H1 (cell line): Measurements from ENCODE around the gene UGT1A9. TPM values are rescaled to one million over a fixed set of nuclear protein-coding genes. Genes with fewer than 3 reads are reported as not detected.

Experiments used
- CTCF ChIA-PET: fragments of 300-600 bp; sonication (Branson Sonifier 250); formaldehyde crosslinking; loops from one replicate; lab custom pipeline; 2021; ENCODE audit not compliant: partially characterized antibody; lab: Charles Lee
- POLR2A ChIA-PET: fragments of 300-600 bp; sonication (Branson Sonifier 250); formaldehyde crosslinking; loops from one replicate; lab custom pipeline; 2021; ENCODE audit warnings: inconsistent platforms; ENCODE audit not compliant: partially characterized antibody; lab: Charles Lee
- DNase-seq, 2 experiments: peaks; one replicate each; pipeline versions ENCODE4 v3.0.0 to v3.0.0-alpha.2; 2010 to 2022; ENCODE audit warnings: low spot score in 2 of 2, low read depth in 1 of 2, mixed read lengths in 1 of 2
- FAIRE-seq: peaks from 2 replicates; lab custom pipeline; 2011; peaks lifted over from hg19 to GRCh38; lab: Jason Lieb, UNC
- H2AFZ ChIP-seq: 2 replicates; pipeline ENCODE4 v1.8.1; 2012; ENCODE audit warnings: low read length, inconsistent platforms
- H2AK5ac ChIP-seq: 2 replicates; pipeline ENCODE4 v1.6.1; 2013; ENCODE audit warnings: low read depth, low read length
- H2BK120ac ChIP-seq: replicated peaks from 2 replicates; pipeline ENCODE3; 2013; ENCODE audit warnings: low read depth, low read length, inconsistent platforms
- H2BK12ac ChIP-seq: 2 replicates; pipeline ENCODE4 v1.6.1; 2013; ENCODE audit warnings: low read depth, low read length
- H2BK15ac ChIP-seq: 2 replicates; pipeline ENCODE4 v1.6.1; 2013; ENCODE audit warnings: low read length
- H2BK20ac ChIP-seq: 2 replicates; pipeline ENCODE4 v1.6.1; 2013; ENCODE audit warnings: low read length
- H2BK5ac ChIP-seq: 2 replicates; pipeline ENCODE4 v1.6.1; 2013; ENCODE audit warnings: low read depth, low read length
- H3K14ac ChIP-seq: 2 replicates; pipeline ENCODE4 v1.6.1; 2013; ENCODE audit warnings: inconsistent platforms; ENCODE audit not compliant: insufficient read length
- H3K18ac ChIP-seq: 2 replicates; pipeline ENCODE4 v1.6.1; 2013; ENCODE audit warnings: low read length; ENCODE audit errors: extremely low read depth
- H3K23ac ChIP-seq: 2 replicates; pipeline ENCODE4 v1.6.1; 2013; ENCODE audit warnings: inconsistent platforms; ENCODE audit not compliant: insufficient read length
- H3K23me2 ChIP-seq: 2 replicates; pipeline ENCODE4 v1.6.1; 2013; ENCODE audit warnings: low read depth, low read length
- H3K27ac ChIP-seq: 2 replicates; pipeline ENCODE4 v1.6.1; 2011; ENCODE audit warnings: low read depth, low read length, inconsistent platforms
- H3K27me3 ChIP-seq, 4 experiments: replicated peaks in 1 of 4; 1 replicate in 1 of 4; 2 replicates in 3 of 4; pipeline versions ENCODE4 v1.6.1 to v1.8.1; 2011 to 2013; ENCODE audit warnings: low read length in 3 of 4, mild to moderate bottlenecking in 3 of 4, inconsistent platforms in 2 of 4, mixed read lengths in 2 of 4, moderate library complexity in 1 of 4; ENCODE audit not compliant: control insufficient read depth in 3 of 4, insufficient read depth in 3 of 4; ENCODE audit errors: extremely low read depth in 1 of 4
- H3K36me3 ChIP-seq, 4 experiments: 2 replicates each; pipeline versions ENCODE4 v1.6.1 to v1.8.1; 2011 to 2013; ENCODE audit warnings: mild to moderate bottlenecking in 4 of 4, low read length in 3 of 4, moderate library complexity in 2 of 4, control low read depth in 1 of 4, inconsistent platforms in 1 of 4; ENCODE audit not compliant: insufficient read depth in 4 of 4, control insufficient read depth in 2 of 4
- H3K4ac ChIP-seq: replicated peaks from 2 replicates; pipeline ENCODE3; 2013; ENCODE audit warnings: low read length, low read depth, mixed read lengths, inconsistent platforms; ENCODE audit not compliant: insufficient read length
- H3K4me1 ChIP-seq, 4 experiments: replicated peaks in 1 of 4; 1 replicate in 1 of 4; 2 replicates in 3 of 4; pipeline versions ENCODE4 v1.6.1 to v1.8.1; 2011 to 2013; ENCODE audit warnings: low read length in 3 of 4, inconsistent platforms in 2 of 4, mixed read lengths in 1 of 4; ENCODE audit not compliant: insufficient read depth in 4 of 4, control insufficient read depth in 3 of 4
- H3K4me2 ChIP-seq, 2 experiments: 2 replicates each; pipeline versions ENCODE4 v1.6.1 to v1.8.1; 2011 to 2013; ENCODE audit warnings: low read depth in 2 of 2, low read length in 2 of 2, control low read depth in 1 of 2, inconsistent platforms in 1 of 2, mild to moderate bottlenecking in 1 of 2; ENCODE audit not compliant: insufficient read depth in 1 of 2
- H3K4me3 ChIP-seq, 4 experiments: fragments of 200-600, 300-600 bp in 1 of 4; sonication (generic), shearing (Covaris generic), sonication (Bioruptor Twin) in 1 of 4; 2 replicates each; pipeline versions ENCODE4 v1.5.1 to v1.8.1; 2011 to 2016; ENCODE audit warnings: low read length in 4 of 4, low read depth in 3 of 4, control low read depth in 2 of 4, inconsistent platforms in 2 of 4, mild to moderate bottlenecking in 2 of 4, mixed read lengths in 1 of 4, moderate library complexity in 1 of 4; ENCODE audit not compliant: insufficient read depth in 2 of 4; ENCODE audit errors: extremely low read depth in 1 of 4
- H3K56ac ChIP-seq: replicated peaks from 2 replicates; pipeline ENCODE3; 2013; ENCODE audit warnings: low read depth, mild to moderate bottlenecking, mixed read lengths, low read length, inconsistent platforms; ENCODE audit not compliant: insufficient read length
- H3K79me1 ChIP-seq: 2 replicates; pipeline ENCODE4 v1.6.1; 2013; ENCODE audit warnings: low read depth, low read length, control low read depth
- H3K79me2 ChIP-seq, 2 experiments: 2 replicates each; pipeline versions ENCODE4 v1.6.1 to v1.8.1; 2012 to 2013; ENCODE audit warnings: low read length in 2 of 2, mild to moderate bottlenecking in 2 of 2, inconsistent platforms in 1 of 2; ENCODE audit not compliant: insufficient read depth in 2 of 2, control insufficient read depth in 1 of 2
- H3K9ac ChIP-seq, 4 experiments: replicated peaks in 1 of 4; 1 replicate in 1 of 4; 2 replicates in 3 of 4; pipeline versions ENCODE4 v1.6.1 to v1.8.1; 2011 to 2013; ENCODE audit warnings: low read depth in 3 of 4, low read length in 3 of 4, control low read depth in 2 of 4, mild to moderate bottlenecking in 2 of 4, moderate library complexity in 2 of 4, inconsistent platforms in 1 of 4; ENCODE audit errors: extremely low read depth in 1 of 4
- H3K9me3 ChIP-seq, 2 experiments: 2 replicates each; pipeline versions ENCODE4 v1.6.1 to v1.8.1; 2012 to 2013; ENCODE audit warnings: mild to moderate bottlenecking in 2 of 2, moderate library complexity in 2 of 2, control low read depth in 1 of 2, inconsistent platforms in 1 of 2, low read depth in 1 of 2, low read length in 1 of 2, mixed read lengths in 1 of 2; ENCODE audit not compliant: insufficient read depth in 2 of 2
- H4K20me1 ChIP-seq, 2 experiments: replicated peaks in 1 of 2; 2 replicates each; pipeline versions ENCODE3 to v1.8.1; 2011 to 2013; ENCODE audit warnings: inconsistent platforms in 2 of 2, low read length in 2 of 2, mild to moderate bottlenecking in 1 of 2; ENCODE audit not compliant: insufficient read depth in 2 of 2, control insufficient read depth in 1 of 2
- H4K5ac ChIP-seq: 2 replicates; pipeline ENCODE4 v1.6.1; 2013; ENCODE audit warnings: low read length, low read depth, mixed read lengths, inconsistent platforms; ENCODE audit not compliant: insufficient read length
- H4K8ac ChIP-seq: 2 replicates; pipeline ENCODE4 v1.8.0; 2013; ENCODE audit warnings: mild to moderate bottlenecking, moderate library complexity, low read length, inconsistent platforms; ENCODE audit not compliant: insufficient read depth; ENCODE audit errors: extremely low read depth
- H4K91ac ChIP-seq: replicated peaks from 2 replicates; pipeline ENCODE3; 2013; ENCODE audit warnings: low read length, mixed read lengths, inconsistent platforms; ENCODE audit not compliant: insufficient read length
- EGR1 ChIP-seq: IDR thresholded peaks from 2 replicates; pipeline ENCODE4 v1.6.1; 2011; ENCODE audit warnings: low read depth, low read length, borderline replicate concordance
- WGBS, 2 experiments: shearing (Covaris generic) in 1 of 2; methylation state at CpG; one replicate each; pipeline versions ENCODE4 v1.1.6 to v1.1.7; 2013 to 2015; ENCODE audit warnings: low lambda C conversion rate in 2 of 2, mixed read lengths in 2 of 2, inconsistent platforms in 1 of 2, low coverage in 1 of 2, missing lambda C conversion rate in 1 of 2; ENCODE audit not compliant: insufficient replicate concordance in 2 of 2, insufficient coverage in 1 of 2, insufficient read length in 1 of 2; ENCODE audit errors: extremely low coverage in 1 of 2, missing lambda C conversion rate in 1 of 2; 5-methylcytosine and 5-hydroxymethylcytosine counted together
- polyA plus RNA-seq, 7 experiments: library from polyadenylated mRNA; depleted of rRNA in 3 of 7; stranded (reverse) in 5 of 7; unstranded in 2 of 7; fragments of >200 nt in 5 of 7; fragments of 200-250 nt in 2 of 7; gene quantifications; 1 replicate in 5 of 7; 2 replicates in 1 of 7; 4 replicates in 1 of 7; pipeline versions ENCODE4 v1.2.1 to v1.2.3, GENCODE V29; 2011 to 2013; ENCODE audit warnings: missing spikeins in 2 of 7, mixed read lengths in 2 of 7
- total RNA-seq: library from RNA; stranded (reverse); fragmentation: NEBNext Ultra II Directional; extraction: Animal tissue kit (Norgen Biotek cat#: 25700); gene quantifications from 2 replicates; pipeline ENCODE4 v1.2.1, GENCODE V29; 2021
- TF ChIP-seq, protein P1 (sequence below): IDR thresholded peaks from 2 replicates; pipeline ENCODE4 v1.6.1; 2011; ENCODE audit warnings: low read length, improper control_type of control experiment

The UGT1A9 gene
- total and polyA plus RNA-seq, 2 of the 8 experiments (the other 6 are each of a cell fraction or from before 2014, with no cell fraction given) = not detected

DNA sequence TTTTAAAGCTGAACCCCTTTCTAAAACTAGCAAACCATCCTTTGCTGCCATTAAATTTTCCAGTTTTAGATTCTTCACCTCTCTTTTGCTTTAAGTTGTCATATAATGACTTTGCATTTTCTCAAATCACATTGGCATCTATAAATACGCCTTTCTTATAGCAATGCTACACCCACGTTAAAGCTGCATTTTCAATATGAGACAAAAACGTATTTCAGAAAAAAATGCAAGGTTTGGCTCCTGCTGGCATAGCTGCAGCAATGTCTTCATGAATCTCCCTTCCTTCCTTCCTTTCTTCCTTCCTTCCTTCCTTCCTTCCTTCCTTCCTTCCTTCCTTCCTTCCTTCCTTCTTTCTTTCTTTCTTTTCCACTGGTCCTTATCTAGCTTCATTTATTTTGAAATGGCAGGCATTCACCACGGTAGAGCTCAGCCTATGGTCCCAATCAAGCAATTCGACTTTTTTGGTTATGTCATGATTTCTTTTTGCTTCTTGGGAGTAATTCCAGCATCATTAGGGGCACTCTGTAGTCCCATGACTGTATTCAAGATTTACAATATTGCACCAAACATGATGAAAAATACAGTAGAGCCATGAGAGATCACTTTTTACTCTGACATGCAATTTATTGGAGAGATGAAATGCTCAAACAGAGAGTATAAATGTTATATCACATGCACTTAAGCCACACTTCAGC lies 44.2 kb upstream of the UGT1A9 start:
- POLR2A ChIA-PET = no interaction called here

More for the DNA sequence above, 44.2 kb upstream of the UGT1A9 start:
- H2BK120ac ChIP-seq = no peak overlapping the region
- no peak overlapping the region for H2BK5ac ChIP-seq
- no peak overlapping the region for H3K56ac ChIP-seq
- no peaks in the 10 kb centered on the region for H3K27me3 ChIP-seq
- no peak overlapping the region for H3K23ac ChIP-seq
- no peak overlapping the region for H3K4me2 ChIP-seq
- no peak overlapping the region for H3K18ac ChIP-seq
- H4K20me1 ChIP-seq = no peaks in the 10 kb centered on the region
- H3K23me2 ChIP-seq = no peaks in the 10 kb centered on the region
- no peak overlapping the region for H4K91ac ChIP-seq
- 72% methylated on average over 5 of the region's 5 CpGs; no CpG with 5 or more reads in 1 of the 2 experiments for whole genome bisulfite sequencing, 2 experiments
- H3K79me1 ChIP-seq = no peaks in the 10 kb centered on the region
- no peak overlapping the region for H3K4me3 ChIP-seq
- H3K9me3 ChIP-seq = no peaks in the 10 kb centered on the region
- H2BK12ac ChIP-seq = no peak overlapping the region
- no peak overlapping the region for H4K8ac ChIP-seq
- FAIRE-seq = no peak
- H3K9ac ChIP-seq = no peak overlapping the region
- H3K4me1 ChIP-seq = no peaks in the 10 kb centered on the region
- TF ChIP-seq, protein P1, sequence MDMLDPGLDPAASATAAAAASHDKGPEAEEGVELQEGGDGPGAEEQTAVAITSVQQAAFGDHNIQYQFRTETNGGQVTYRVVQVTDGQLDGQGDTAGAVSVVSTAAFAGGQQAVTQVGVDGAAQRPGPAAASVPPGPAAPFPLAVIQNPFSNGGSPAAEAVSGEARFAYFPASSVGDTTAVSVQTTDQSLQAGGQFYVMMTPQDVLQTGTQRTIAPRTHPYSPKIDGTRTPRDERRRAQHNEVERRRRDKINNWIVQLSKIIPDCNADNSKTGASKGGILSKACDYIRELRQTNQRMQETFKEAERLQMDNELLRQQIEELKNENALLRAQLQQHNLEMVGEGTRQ = no peak
- no peak for TF ChIP-seq EGR1
- no peak overlapping the region for H3K14ac ChIP-seq
- H2AFZ ChIP-seq = no peak overlapping the region
- H2BK20ac ChIP-seq = no peak overlapping the region
- H3K27ac ChIP-seq = no peak overlapping the region
- H2BK15ac ChIP-seq = no peak overlapping the region
- no peak overlapping the region for H3K4ac ChIP-seq
- H4K5ac ChIP-seq = no peak overlapping the region
- DNase-seq = no peak
- CTCF ChIA-PET = interaction anchor here (1.0 kb wide), 2 partner anchors 10 to 87 kb away, joined by 3 read pairs; partner anchors contain the start of gene UGT1A8
- H2AK5ac ChIP-seq = no peak overlapping the region
- H3K36me3 ChIP-seq = no peaks in the 10 kb centered on the region
- H3K79me2 ChIP-seq = no peaks in the 10 kb centered on the region
